Gastrocnemius medialis (tissue), 4 donors: ENCODE measurements around the gene PODNL1. TPM values are rescaled to one million over a fixed set of nuclear protein-coding genes. Genes with fewer than 3 reads are reported as not detected.

Experiments used
- ATAC-seq, 2 donors: fragments of 150-250 bp; one replicate each; pipeline ENCODE4 v1.9.1; 2016
- DNase-seq, 2 donors: peaks; one replicate each; pipeline ENCODE4 v3.0.0-alpha.2; 2019
- H3K27ac ChIP-seq, 4 donors: fragments of 200-600 bp; sonication (generic); 1 replicate in 1 of 4; 2 replicates in 3 of 4; pipeline ENCODE4 v1.5.1; 2016 to 2018; ENCODE audit warnings: mild to moderate bottlenecking in 2 of 4, moderate library complexity in 1 of 4
- H3K27me3 ChIP-seq, 3 donors: fragments of 200-600 bp; sonication (generic) in 2 of 3; 1 replicate in 1 of 3; 2 replicates in 2 of 3; pipeline versions ENCODE4 v1.5.1 to v1.6.0; 2016 to 2019; ENCODE audit warnings: mild to moderate bottlenecking in 1 of 3, moderate library complexity in 1 of 3
- H3K36me3 ChIP-seq, 2 donors: fragments of 200-600 bp; sonication (generic) in 1 of 2; one replicate each; pipeline ENCODE4 v1.5.1; 2017 to 2018
- H3K4me1 ChIP-seq, 2 donors: fragments of 200-600 bp; sonication (generic) in 1 of 2; one replicate each; pipeline ENCODE4 v1.5.1; 2016 to 2017; ENCODE audit warnings: mild to moderate bottlenecking in 2 of 2
- H3K4me3 ChIP-seq, 4 donors: fragments of 200-600 bp; sonication (generic) in 3 of 4; 1 replicate in 1 of 4; 2 replicates in 3 of 4; pipeline ENCODE4 v1.5.1; 2016 to 2019; ENCODE audit warnings: mild to moderate bottlenecking in 2 of 4
- H3K9me3 ChIP-seq, 3 donors: fragments of 200-600 bp; sonication (generic) in 2 of 3; 1 replicate in 1 of 3; 2 replicates in 2 of 3; pipeline ENCODE4 v1.5.1; 2016 to 2019
- POLR2A ChIP-seq, 2 donors: fragments of 450-650 bp; IDR thresholded peaks; one replicate each; pipeline ENCODE4 v1.6.1; 2017; ENCODE audit warnings: antibody characterized with exemption in 2 of 2, mild to moderate bottlenecking in 2 of 2, moderate library complexity in 2 of 2
- in situ Hi-C, 4 donors: fragments of 200-750 bp; cut with MboI; loops; one replicate each; pipeline versions ENCODE4 v1.15.0 to v1.8.0; 2017; ENCODE audit warnings: low sequenced_read_pairs in 4 of 4
- intact Hi-C: fragments of 100-400 bp; cut with DNase I; formaldehyde crosslinking; loops from one replicate; pipeline ENCODE4 v1.15.1; 2023; ENCODE audit warnings: low total_unique reads
- total RNA-seq, 4 donors: library from RNA; depleted of rRNA; stranded (reverse); fragments of >200 nt; gene quantifications; one replicate each; pipeline versions ENCODE4 v1.1.0 to v1.2.3, GENCODE V29; 2016
- TF ChIP-seq, protein P1 (sequence below), 5 experiments: fragments of 450-650 bp in 3 of 5; fragments of 200-600 bp in 2 of 5; sonication (generic) in 2 of 5; IDR thresholded peaks in 4 of 5; conservative IDR thresholded peaks in 1 of 5; 1 replicate in 4 of 5; 2 replicates in 1 of 5; pipeline ENCODE4 v1.5.1; 2016 to 2019; ENCODE audit warnings: antibody characterized with exemption in 5 of 5, mild to moderate bottlenecking in 3 of 5, moderate library complexity in 3 of 5

The PODNL1 gene
- total RNA-seq, 4 donors from 2014 or later = 0.55 to 0.61 TPM; not detected in 2

- no peak overlapping the region for H3K4me3 ChIP-seq
- no peaks in the 10 kb centered on the region for H3K9me3 ChIP-seq
- TF ChIP-seq, protein P1, sequence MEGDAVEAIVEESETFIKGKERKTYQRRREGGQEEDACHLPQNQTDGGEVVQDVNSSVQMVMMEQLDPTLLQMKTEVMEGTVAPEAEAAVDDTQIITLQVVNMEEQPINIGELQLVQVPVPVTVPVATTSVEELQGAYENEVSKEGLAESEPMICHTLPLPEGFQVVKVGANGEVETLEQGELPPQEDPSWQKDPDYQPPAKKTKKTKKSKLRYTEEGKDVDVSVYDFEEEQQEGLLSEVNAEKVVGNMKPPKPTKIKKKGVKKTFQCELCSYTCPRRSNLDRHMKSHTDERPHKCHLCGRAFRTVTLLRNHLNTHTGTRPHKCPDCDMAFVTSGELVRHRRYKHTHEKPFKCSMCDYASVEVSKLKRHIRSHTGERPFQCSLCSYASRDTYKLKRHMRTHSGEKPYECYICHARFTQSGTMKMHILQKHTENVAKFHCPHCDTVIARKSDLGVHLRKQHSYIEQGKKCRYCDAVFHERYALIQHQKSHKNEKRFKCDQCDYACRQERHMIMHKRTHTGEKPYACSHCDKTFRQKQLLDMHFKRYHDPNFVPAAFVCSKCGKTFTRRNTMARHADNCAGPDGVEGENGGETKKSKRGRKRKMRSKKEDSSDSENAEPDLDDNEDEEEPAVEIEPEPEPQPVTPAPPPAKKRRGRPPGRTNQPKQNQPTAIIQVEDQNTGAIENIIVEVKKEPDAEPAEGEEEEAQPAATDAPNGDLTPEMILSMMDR (IDR thresholded peaks at IDR 0.05 in 4 of 5, conservative IDR thresholded peaks at IDR 0.05 in 1 of 5) = no peak
- TF ChIP-seq POLR2A (IDR thresholded peaks at IDR 0.05) = no peak
- DNase-seq (no peak), ATAC-seq (no peak)
- intact Hi-C loops = no loop called here
- in situ Hi-C loops = no loop called here
- no peaks in the 10 kb centered on the region for H3K36me3 ChIP-seq
- no peaks in the 10 kb centered on the region for H3K27me3 ChIP-seq
- H3K4me1 ChIP-seq = peaks cover 35 to 45% of the 10 kb centered on the region in 2 donors
- peak overlapping the region; percentile 85 to 97 (median 90) for H3K27ac ChIP-seq
Measured at GRCh38 chr19:13984875-13985741, 46.9 kb upstream of the PODNL1 start.

- TF ChIP-seq, protein P1 (IDR thresholded peaks at IDR 0.05 in 4 of 5, conservative IDR thresholded peaks at IDR 0.05 in 1 of 5) = no peak
- TF ChIP-seq POLR2A (IDR thresholded peaks at IDR 0.05) = no peak
- no peak overlapping the region for H3K27ac ChIP-seq
- ATAC-seq = no peak
- no peak for DNase-seq
- H3K9me3 ChIP-seq = no peaks in the 10 kb centered on the region
- in situ Hi-C loops = no loop called here
- H3K36me3 ChIP-seq = no peaks in the 10 kb centered on the region
- no peak overlapping the region for H3K4me3 ChIP-seq
- intact Hi-C loops = no loop called here
- no peaks in the 10 kb centered on the region for H3K27me3 ChIP-seq
- peaks cover 30 to 43% of the 10 kb centered on the region in 2 donors for H3K4me1 ChIP-seq
Measured at GRCh38 chr19:13984186-13984585, 46.0 kb upstream of the PODNL1 start.

- DNase-seq (no peak), ATAC-seq (no peak)
- intact Hi-C loops = no loop called here
- Histone ChIP-seq H3K27ac (no peak overlapping the region), H3K4me3 (no peak overlapping the region), H3K4me1 (peaks cover 30 to 36% of the 10 kb centered on the region in 2 donors), H3K9me3 (no peaks in the 10 kb centered on the region), H3K27me3 (no peaks in the 10 kb centered on the region), H3K36me3 (no peaks in the 10 kb centered on the region)
- TF ChIP-seq, protein P1 (IDR thresholded peaks at IDR 0.05 in 4 of 5, conservative IDR thresholded peaks at IDR 0.05 in 1 of 5) = no peak
- no peak for TF ChIP-seq POLR2A (IDR thresholded peaks at IDR 0.05)
- in situ Hi-C loops = no loop called here
Measured at GRCh38 chr19:13983213-13983889, 45.1 kb upstream of the PODNL1 start.

GRCh38 chr19:13982773-13983172 lies 44.6 kb upstream of the PODNL1 start:
- ATAC-seq (no peak), DNase-seq (no peak)
- Histone ChIP-seq H3K36me3 (no peaks in the 10 kb centered on the region), H3K4me3 (no peak overlapping the region), H3K27me3 (no peaks in the 10 kb centered on the region), H3K4me1 (peaks cover 25 to 32% of the 10 kb centered on the region in 2 donors), H3K9me3 (no peaks in the 10 kb centered on the region), H3K27ac (no peak overlapping the region)
- TF ChIP-seq, protein P1 (IDR thresholded peaks at IDR 0.05 in 4 of 5, conservative IDR thresholded peaks at IDR 0.05 in 1 of 5) = no peak
- TF ChIP-seq POLR2A (IDR thresholded peaks at IDR 0.05) = no peak
- intact Hi-C loops = no loop called here
- in situ Hi-C loops = no loop called here
